ENCODE data around the gene SYCP1. TPM values are rescaled to one million over a fixed set of nuclear protein-coding genes. Genes with fewer than 3 reads are reported as not detected.
A peak's percentile ranks its signal among the peaks of the same experiment; 100 is the strongest.

Gene SYCP1
- total RNA-seq, 1 experiment from 2014 or later = not detected

GRCh38 chr1:114956570-114956969 lies 101.9 kb downstream of the SYCP1 start:
- H3K18ac ChIP-seq (ENCODE audit: insufficient read length, low read depth, low read length) = no peak overlapping the region
- TF ChIP-seq CTCF (conservative IDR thresholded peaks at IDR 0.05) = peak; percentile 80
- no peak overlapping the region for H3K56ac ChIP-seq (ENCODE audit: insufficient read length, low read depth, low read length)
- H3K9me3 ChIP-seq (ENCODE audit: control insufficient read depth, low read depth, low read length) = no peaks in the 10 kb centered on the region
- H3K14ac ChIP-seq (ENCODE audit: insufficient read depth, low read length) = no peak overlapping the region
- no peaks in the 10 kb centered on the region for H3K23me2 ChIP-seq (ENCODE audit: insufficient read length, low read depth, low read length, poor library complexity, severe bottlenecking)
- peak; percentile 66 for DNase-seq
- H2BK20ac ChIP-seq (ENCODE audit: low read depth, low read length, poor library complexity, severe bottlenecking) = no peak overlapping the region
- no peak overlapping the region for H3T11ph ChIP-seq (ENCODE audit: low read length)
- no peak overlapping the region for H3K4me3 Mint-ChIP-seq
- no peak overlapping the region for H2AK5ac ChIP-seq (ENCODE audit: insufficient read length, low read length)
- no peak overlapping the region for H3K23ac ChIP-seq (ENCODE audit: insufficient read length, low read depth, low read length)
- WGBS (ENCODE audit: extremely low coverage, insufficient read length, low lambda C conversion rate) = no CpG with 5 or more reads among the region's 1 CpG
- H4K5ac ChIP-seq (ENCODE audit: insufficient read length, low read depth, low read length) = no peak overlapping the region
- no peak overlapping the region for H3K9ac ChIP-seq (ENCODE audit: extremely low read depth, insufficient read length, low read length)
- H4K91ac ChIP-seq (ENCODE audit: insufficient read length, low read depth, low read length) = no peak overlapping the region
- H3K4me1 ChIP-seq (ENCODE audit: insufficient read depth, low read length) = no peaks in the 10 kb centered on the region
- H3K36me3 Mint-ChIP-seq (ENCODE audit: insufficient read depth in 1 of 3, low read depth in 3 of 3) = no peaks in the 10 kb centered on the region
- H4K8ac ChIP-seq (replicated peaks; ENCODE audit: insufficient read length, low read depth, low read length) = no peak overlapping the region
- H2BK15ac ChIP-seq (ENCODE audit: low read depth, low read length) = no peak overlapping the region
- H2BK12ac ChIP-seq (ENCODE audit: insufficient read length, low read depth, low read length) = no peak overlapping the region
- H2BK120ac ChIP-seq (ENCODE audit: low read depth, low read length, poor library complexity, severe bottlenecking) = no peak overlapping the region
- no peak overlapping the region for H3K27ac ChIP-seq (ENCODE audit: insufficient read length, low read depth, low read length)
- no peaks in the 10 kb centered on the region for H3K79me2 ChIP-seq (ENCODE audit: insufficient read depth, low read length)
- H3K79me1 ChIP-seq (ENCODE audit: insufficient read depth, low read depth, low read length, poor library complexity, severe bottlenecking) = no peaks in the 10 kb centered on the region
- no peaks in the 10 kb centered on the region for H3K27me3 ChIP-seq (ENCODE audit: insufficient read depth, low read length)
- H2BK5ac ChIP-seq (ENCODE audit: insufficient read length, low read length) = no peak overlapping the region
- no peaks in the 10 kb centered on the region; a peak in 1 of 4 replicates for H3K4me1 Mint-ChIP-seq
- H3K9me3 Mint-ChIP-seq = 0 out of 5 replicates have a peak, but pooled peaks cover 0 to 3% of the 10 kb centered on the region in 2 experiments
- H3K27me3 Mint-ChIP-seq (ENCODE audit: low read depth) = peaks cover 3% of the 10 kb centered on the region
- H3K4me2 ChIP-seq (ENCODE audit: insufficient read depth, insufficient read length, low read length) = no peak overlapping the region
- H3K4ac ChIP-seq (ENCODE audit: low read depth, low read length) = no peak overlapping the region
- H3K27ac Mint-ChIP-seq = no peak overlapping the region
- H4K20me1 ChIP-seq (ENCODE audit: control insufficient read depth, insufficient read depth, insufficient read length) = no peaks in the 10 kb centered on the region
- H2AFZ ChIP-seq (ENCODE audit: low read length) = no peak overlapping the region

Data from H9 (cell line).